Transverse colon (tissue), 4 donors: ENCODE measurements around the gene UNC5C. TPM values are rescaled to one million over a fixed set of nuclear protein-coding genes. Genes with fewer than 3 reads are reported as not detected.
A peak's percentile ranks its signal among the peaks of the same experiment; 100 is the strongest.

ENCODE experiments used
- DNase-seq: peaks from one replicate; pipeline ENCODE4 v3.0.0-alpha.2; 2019
- H3K27ac ChIP-seq, 4 donors: fragments of 200-600 bp; sonication (generic); 2 replicates each; pipeline ENCODE4 v1.5.1; 2016 to 2018; ENCODE audit warnings: inconsistent platforms in 4 of 4
- H3K27me3 ChIP-seq: fragments of 200-600 bp; sonication (generic); 2 replicates; pipeline ENCODE4 v1.5.1; 2017; ENCODE audit warnings: inconsistent platforms
- H3K36me3 ChIP-seq, 4 donors: fragments of 200-600 bp; sonication (generic); 2 replicates each; pipeline ENCODE4 v1.5.1; 2017 to 2019; ENCODE audit warnings: inconsistent platforms in 4 of 4
- H3K4me1 ChIP-seq, 4 donors: fragments of 200-600 bp; sonication (generic); 2 replicates each; pipeline ENCODE4 v1.5.1; 2017 to 2020; ENCODE audit warnings: inconsistent platforms in 4 of 4
- H3K4me3 ChIP-seq, 4 donors: fragments of 200-600 bp; sonication (generic); 1 replicate in 1 of 4; 2 replicates in 3 of 4; pipeline versions ENCODE4 v1.5.1 to v1.6.1; 2017 to 2019; ENCODE audit warnings: inconsistent platforms in 4 of 4
- H3K9me3 ChIP-seq, 2 donors: fragments of 200-600 bp; sonication (generic); 2 replicates each; pipeline ENCODE4 v1.5.1; 2017 to 2019; ENCODE audit warnings: inconsistent platforms in 2 of 2
- CTCF ChIP-seq, 5 experiments: fragments of 200-600 bp in 3 of 5; fragments of 450-650 bp in 2 of 5; sonication (generic) in 3 of 5; IDR thresholded peaks; 1 replicate in 2 of 5; 2 replicates in 3 of 5; pipeline ENCODE4 v1.5.1; 2016 to 2017; ENCODE audit warnings: antibody characterized with exemption in 5 of 5, inconsistent platforms in 3 of 5, mild to moderate bottlenecking in 2 of 5, moderate library complexity in 1 of 5
- EP300 ChIP-seq: sonication (generic); formaldehyde crosslinking; IDR thresholded peaks from one replicate; pipeline ENCODE4 v1.6.1; 2017; ENCODE audit warnings: antibody characterized with exemption, low read depth
- POLR2A ChIP-seq: fragments of 450-650 bp; IDR thresholded peaks from one replicate; pipeline ENCODE4 v1.6.1; 2016; ENCODE audit warnings: antibody characterized with exemption, mild to moderate bottlenecking, moderate library complexity
- POLR2AphosphoS5 ChIP-seq, 3 donors: sonication (generic); formaldehyde crosslinking; IDR thresholded peaks; one replicate each; pipeline ENCODE4 v1.6.1; 2016; ENCODE audit warnings: antibody characterized with exemption in 3 of 3
- WGBS, 2 donors: methylation state at CpG; one replicate each; pipeline ENCODE4 v1.1.5; 2018; ENCODE audit warnings: low coverage in 1 of 2; 5-methylcytosine and 5-hydroxymethylcytosine counted together
- in situ Hi-C, 4 donors: fragments of 200-750 bp; cut with MboI; loops; one replicate each; pipeline versions ENCODE4 v1.15.0 to v1.15.1; 2017; ENCODE audit warnings: low sequenced_read_pairs in 3 of 4, low pct_ligation_motif_present in 1 of 4, low pct_unique_long_range_greater_than_20kb in 1 of 4
- intact Hi-C: fragments of 100-400 bp; cut with DNase I; formaldehyde crosslinking; loops from one replicate; pipeline ENCODE4 v1.15.1; 2023; ENCODE audit warnings: low total_unique reads
- total RNA-seq, 4 donors: library from RNA; depleted of rRNA; stranded (reverse); fragments of >200 nt; gene quantifications; one replicate each; pipeline ENCODE4 v1.1.0, GENCODE V29; 2016

The UNC5C gene
- total RNA-seq, 4 donors from 2014 or later, result 4.5 to 6.8 (median 4.8) TPM

- 39 to 49% methylated on average over 6 to 7 of the region's 7 CpGs for WGBS, 2 donors
- in situ Hi-C loops (no loop called here), intact Hi-C loops (no loop called here)
- peaks cover 0 to 8% (median 0%) of the 10 kb centered on the region in 4 donors for H3K4me1 ChIP-seq
- no peaks in the 10 kb centered on the region for H3K27me3 ChIP-seq
- no peaks in the 10 kb centered on the region for H3K36me3 ChIP-seq
- H3K4me3 ChIP-seq, result no peak overlapping the region
- H3K9me3 ChIP-seq, result no peaks in the 10 kb centered on the region
- DNase-seq, result no peak
- no peak overlapping the region for H3K27ac ChIP-seq
- TF ChIP-seq EP300, result no peak
- TF ChIP-seq CTCF (IDR thresholded peaks at IDR 0.05), result peak in 1 of 5 experiments; percentile 4
- no peak for TF ChIP-seq POLR2A
- TF ChIP-seq POLR2AphosphoS5 (IDR thresholded peaks at IDR 0.05), result no peak
Measured at GRCh38 chr4:95362906-95363558, 185.7 kb downstream of the UNC5C start.

GRCh38 chr4:95362066-95362465 lies 186.7 kb downstream of the UNC5C start:
- 83 to 89% methylated on average over 6 to 7 of the region's 7 CpGs for WGBS, 2 donors
- in situ Hi-C loops, result no loop called here
- intact Hi-C loops, result no loop called here
- Histone ChIP-seq H3K27me3 (no peaks in the 10 kb centered on the region), H3K4me3 (no peak overlapping the region), H3K9me3 (no peaks in the 10 kb centered on the region), H3K36me3 (no peaks in the 10 kb centered on the region), H3K4me1 (peaks cover 0 to 8% (median 0%) of the 10 kb centered on the region in 4 donors), H3K27ac (no peak overlapping the region)
- no peak for DNase-seq
- TF ChIP-seq CTCF (IDR thresholded peaks at IDR 0.05) (no peak), POLR2A (no peak), POLR2AphosphoS5 (IDR thresholded peaks at IDR 0.05) (no peak), EP300 (no peak)

- Histone ChIP-seq H3K4me3 (no peak overlapping the region), H3K36me3 (no peaks in the 10 kb centered on the region), H3K27me3 (no peaks in the 10 kb centered on the region), H3K27ac (no peak overlapping the region), H3K4me1 (peaks cover 0 to 8% (median 0%) of the 10 kb centered on the region in 4 donors), H3K9me3 (no peaks in the 10 kb centered on the region)
- TF ChIP-seq CTCF (IDR thresholded peaks at IDR 0.05) (no peak), EP300 (no peak), POLR2AphosphoS5 (IDR thresholded peaks at IDR 0.05) (no peak), POLR2A (no peak)
- intact Hi-C loops, result no loop called here
- DNase-seq, result no peak
- in situ Hi-C loops, result no loop called here
- WGBS, 2 donors, result 88 to 93% methylated on average over 3 of the region's 3 CpGs
Measured at GRCh38 chr4:95361696-95361965, 187.1 kb downstream of the UNC5C start.

GRCh38 chr4:95360906-95361695 lies 187.7 kb downstream of the UNC5C start:
- in situ Hi-C loops, result no loop called here
- Histone ChIP-seq H3K36me3 (no peaks in the 10 kb centered on the region), H3K9me3 (no peaks in the 10 kb centered on the region), H3K27me3 (no peaks in the 10 kb centered on the region), H3K4me3 (no peak overlapping the region), H3K4me1 (peaks cover 0 to 8% (median 0%) of the 10 kb centered on the region in 4 donors), H3K27ac (no peak overlapping the region)
- DNase-seq, result no peak
- 82 to 87% methylated on average over 6 to 7 of the region's 7 CpGs for WGBS, 2 donors
- intact Hi-C loops, result no loop called here
- TF ChIP-seq POLR2AphosphoS5 (IDR thresholded peaks at IDR 0.05) (no peak), EP300 (no peak), CTCF (IDR thresholded peaks at IDR 0.05) (no peak), POLR2A (no peak)
